ENCODE measurements around the gene ZBTB20. TPM values are rescaled to one million over a fixed set of nuclear protein-coding genes. Genes with fewer than 3 reads are reported as not detected.

The ZBTB20 gene
- total and polyA plus RNA-seq, 7 donors = 0.40 to 74.9 (median 41.7) TPM

DNA sequence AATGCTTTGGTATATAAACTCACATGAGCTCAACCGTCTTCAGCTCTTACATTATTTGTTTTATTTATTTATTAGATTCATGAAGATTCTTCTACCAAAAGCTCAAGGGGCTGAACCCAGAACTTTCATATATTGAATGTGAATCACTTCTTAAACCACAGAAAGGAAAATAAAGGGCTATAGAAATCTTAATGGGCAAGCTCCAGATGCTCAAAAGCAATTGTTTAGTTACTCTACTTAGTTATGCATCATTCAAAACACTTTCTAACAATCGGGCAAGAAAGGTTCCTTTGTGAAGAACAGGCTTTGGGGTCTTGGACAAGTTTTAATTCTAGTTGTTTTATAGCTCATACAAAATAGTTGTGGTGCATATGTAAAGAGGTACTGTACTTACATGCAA lies 473.1 kb downstream of the ZBTB20 start:
- no peak for ATAC-seq
- Histone ChIP-seq H3K27me3 (ENCODE audit: insufficient read depth in 3 of 3, low read length in 2 of 3) (no peaks in the 10 kb centered on the region), H3K9me3 (no peaks in the 10 kb centered on the region), H3K36me3 (ENCODE audit: insufficient read depth in 1 of 2, low read depth in 1 of 2) (no peaks in the 10 kb centered on the region), H3K27ac (no peak overlapping the region), H3K4me1 (no peaks in the 10 kb centered on the region), H3K4me3 (no peak overlapping the region)
- intact Hi-C loops (cut with DNase I) = no loop called here
- 58 to 72% (median 70%) methylated on average over 2 of the region's 2 CpGs for WGBS, 3 donors
- TF ChIP-seq, protein P1, sequence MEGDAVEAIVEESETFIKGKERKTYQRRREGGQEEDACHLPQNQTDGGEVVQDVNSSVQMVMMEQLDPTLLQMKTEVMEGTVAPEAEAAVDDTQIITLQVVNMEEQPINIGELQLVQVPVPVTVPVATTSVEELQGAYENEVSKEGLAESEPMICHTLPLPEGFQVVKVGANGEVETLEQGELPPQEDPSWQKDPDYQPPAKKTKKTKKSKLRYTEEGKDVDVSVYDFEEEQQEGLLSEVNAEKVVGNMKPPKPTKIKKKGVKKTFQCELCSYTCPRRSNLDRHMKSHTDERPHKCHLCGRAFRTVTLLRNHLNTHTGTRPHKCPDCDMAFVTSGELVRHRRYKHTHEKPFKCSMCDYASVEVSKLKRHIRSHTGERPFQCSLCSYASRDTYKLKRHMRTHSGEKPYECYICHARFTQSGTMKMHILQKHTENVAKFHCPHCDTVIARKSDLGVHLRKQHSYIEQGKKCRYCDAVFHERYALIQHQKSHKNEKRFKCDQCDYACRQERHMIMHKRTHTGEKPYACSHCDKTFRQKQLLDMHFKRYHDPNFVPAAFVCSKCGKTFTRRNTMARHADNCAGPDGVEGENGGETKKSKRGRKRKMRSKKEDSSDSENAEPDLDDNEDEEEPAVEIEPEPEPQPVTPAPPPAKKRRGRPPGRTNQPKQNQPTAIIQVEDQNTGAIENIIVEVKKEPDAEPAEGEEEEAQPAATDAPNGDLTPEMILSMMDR (IDR thresholded peaks at IDR 0.05) = no peak
- no peak for DNase-seq

DNA sequence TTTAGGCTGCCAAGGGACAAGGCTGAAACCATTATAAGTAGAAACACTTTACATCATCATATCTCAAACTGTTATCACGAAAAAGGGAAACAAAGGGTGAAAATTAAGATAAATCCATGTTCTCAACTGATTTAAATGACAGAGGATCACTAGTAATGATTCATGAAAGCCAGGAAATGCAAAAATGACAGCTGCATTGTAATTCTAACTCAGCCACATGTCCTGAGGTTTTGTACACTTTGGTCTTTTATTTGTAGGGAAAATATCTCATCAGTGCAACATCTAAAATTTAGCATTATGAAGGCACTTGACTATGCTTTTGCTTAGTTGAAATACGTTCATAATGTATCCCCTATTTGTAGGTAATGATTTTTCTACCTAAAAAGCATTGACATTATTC lies 473.6 kb downstream of the ZBTB20 start:
- Histone ChIP-seq H3K9me3 (no peaks in the 10 kb centered on the region), H3K4me1 (no peaks in the 10 kb centered on the region), H3K4me3 (no peak overlapping the region), H3K36me3 (ENCODE audit: insufficient read depth in 1 of 2, low read depth in 1 of 2) (no peaks in the 10 kb centered on the region), H3K27me3 (ENCODE audit: insufficient read depth in 3 of 3, low read length in 2 of 3) (no peaks in the 10 kb centered on the region), H3K27ac (no peak overlapping the region)
- DNase-seq = no peak
- intact Hi-C loops (cut with DNase I) = no loop called here
- ATAC-seq = no peak
- TF ChIP-seq, protein P1 (IDR thresholded peaks at IDR 0.05) = no peak
- 52 to 73% (median 57%) methylated on average over 2 of the region's 2 CpGs for WGBS, 3 donors

- no peaks in the 10 kb centered on the region for H3K9me3 ChIP-seq
- H3K27ac ChIP-seq = no peak overlapping the region
- H3K36me3 ChIP-seq (ENCODE audit: insufficient read depth in 1 of 2, low read depth in 1 of 2) = no peaks in the 10 kb centered on the region
- intact Hi-C loops (cut with DNase I) = no loop called here
- H3K4me3 ChIP-seq = no peak overlapping the region
- DNase-seq = no peak
- TF ChIP-seq, protein P1 (IDR thresholded peaks at IDR 0.05) = no peak
- H3K4me1 ChIP-seq = no peaks in the 10 kb centered on the region
- WGBS, 3 donors = 89 to 91% (median 91%) methylated on average over 6 of the region's 6 CpGs
- H3K27me3 ChIP-seq (ENCODE audit: insufficient read depth in 3 of 3, low read length in 2 of 3) = no peaks in the 10 kb centered on the region
- ATAC-seq = no peak
Measured at GRCh38 chr3:114672692-114673447, 474.2 kb downstream of the ZBTB20 start.

DNA sequence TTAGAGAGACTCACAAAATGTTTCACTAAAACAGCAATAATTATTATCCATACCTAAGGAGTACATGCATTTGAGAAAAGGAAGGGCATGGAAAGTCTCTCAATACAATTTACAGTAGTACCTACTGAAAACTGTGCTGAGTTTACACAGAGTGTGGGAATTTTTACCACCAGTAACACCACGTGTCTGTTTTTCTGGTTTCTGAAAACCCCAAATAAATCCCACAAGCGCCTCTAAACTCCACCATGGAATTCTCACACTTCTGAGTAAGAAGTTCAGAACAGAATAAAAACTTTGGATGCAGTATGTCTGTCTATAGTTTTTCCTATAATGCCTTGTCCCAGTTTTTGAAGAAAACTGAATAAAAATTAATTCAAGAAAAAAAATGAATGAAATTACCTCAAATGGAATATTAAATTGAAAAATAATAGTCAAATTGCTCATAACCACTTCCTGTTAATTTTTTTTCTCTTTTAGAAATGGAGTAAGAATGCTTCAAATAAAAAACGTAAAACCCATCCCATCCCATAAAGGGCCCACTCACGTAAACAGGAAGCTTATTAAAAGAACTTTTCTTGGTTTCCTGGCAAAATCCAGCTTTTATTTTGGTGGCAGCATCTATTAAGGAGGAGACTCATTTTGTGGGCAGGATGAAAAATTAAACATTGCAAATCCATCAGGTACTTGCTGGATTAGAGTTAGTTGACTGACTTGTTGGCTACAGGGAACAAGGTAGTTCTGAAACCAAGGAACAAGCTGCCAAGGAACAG lies 475.2 kb downstream of the ZBTB20 start:
- no peaks in the 10 kb centered on the region for H3K4me1 ChIP-seq
- H3K36me3 ChIP-seq (ENCODE audit: insufficient read depth in 1 of 2, low read depth in 1 of 2) = no peaks in the 10 kb centered on the region
- H3K27ac ChIP-seq = no peak overlapping the region
- H3K9me3 ChIP-seq = no peaks in the 10 kb centered on the region
- intact Hi-C loops (cut with DNase I) = no loop called here
- H3K4me3 ChIP-seq = no peak overlapping the region
- no peak for DNase-seq
- TF ChIP-seq, protein P1 (IDR thresholded peaks at IDR 0.05) = no peak
- WGBS, 3 donors = 80 to 86% (median 86%) methylated on average over 4 of the region's 4 CpGs
- ATAC-seq = no peak
- no peaks in the 10 kb centered on the region for H3K27me3 ChIP-seq (ENCODE audit: insufficient read depth in 3 of 3, low read length in 2 of 3)

Measured in psoas muscle (tissue), 8 donors.